Panc1 (cell line): ENCODE data around the gene SULT2A1.

Experiments
- POLR2AphosphoS5 ChIP-seq: IDR thresholded peaks from 2 replicates; pipeline ENCODE4 v1.6.1; 2012; ENCODE audit warnings: mild to moderate bottlenecking, low read depth, low read length, moderate library complexity
- TCF7L2 ChIP-seq: IDR thresholded peaks from 2 replicates; pipeline ENCODE4 v1.6.1; 2011; ENCODE audit warnings: mild to moderate bottlenecking, low read depth, low read length, inconsistent platforms
- TF ChIP-seq, protein P1 (sequence below): fragments of 450-650 bp; IDR thresholded peaks from 2 replicates; pipeline ENCODE4 v1.5.1; 2017; ENCODE audit warnings: mild to moderate bottlenecking
- TF ChIP-seq, protein P2 (sequence below), 2 experiments: IDR thresholded peaks; 2 replicates each; pipeline ENCODE4 v1.6.1; 2011 to 2012; ENCODE audit warnings: low read depth in 2 of 2, control low read depth in 1 of 2, low read length in 1 of 2, mild to moderate bottlenecking in 1 of 2, moderate library complexity in 1 of 2; ENCODE audit not compliant: insufficient read depth in 1 of 2

DNA sequence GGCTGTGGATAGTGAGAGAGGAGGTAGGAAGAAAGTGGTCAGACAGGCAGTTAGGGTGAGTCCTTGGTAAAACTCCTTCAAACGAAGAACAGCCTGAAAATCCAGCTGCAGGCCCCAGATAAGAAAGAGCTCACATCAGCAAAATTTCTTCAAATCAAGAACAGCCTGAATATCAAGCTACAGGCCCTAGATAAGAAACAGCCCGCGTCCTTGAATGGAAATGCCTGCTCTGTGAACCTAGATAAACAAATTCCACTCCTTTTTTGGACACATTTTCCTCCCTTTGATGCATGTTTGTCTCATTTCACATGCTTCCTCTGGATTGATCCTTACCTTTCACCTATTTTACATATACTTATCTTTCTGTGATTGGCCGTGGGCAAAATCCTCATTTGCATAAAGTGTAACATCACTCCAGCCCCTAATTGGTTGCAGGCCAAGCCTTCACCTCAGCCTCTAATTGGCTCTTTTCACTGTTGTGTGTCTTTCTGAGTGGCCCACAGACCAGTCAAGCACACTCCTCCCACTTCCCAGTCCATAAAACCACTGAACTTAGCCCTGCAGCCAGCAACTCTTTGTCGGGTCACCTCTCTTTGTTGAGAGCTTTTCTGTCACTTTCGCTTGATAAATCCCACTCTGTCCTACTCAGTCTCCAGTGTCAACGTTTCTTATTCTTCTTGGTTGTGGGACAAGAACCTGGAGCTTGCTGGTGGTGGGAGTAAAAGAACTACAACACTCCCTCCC is 6.0 kb upstream of the SULT2A1 start:
- TF ChIP-seq, protein P1, sequence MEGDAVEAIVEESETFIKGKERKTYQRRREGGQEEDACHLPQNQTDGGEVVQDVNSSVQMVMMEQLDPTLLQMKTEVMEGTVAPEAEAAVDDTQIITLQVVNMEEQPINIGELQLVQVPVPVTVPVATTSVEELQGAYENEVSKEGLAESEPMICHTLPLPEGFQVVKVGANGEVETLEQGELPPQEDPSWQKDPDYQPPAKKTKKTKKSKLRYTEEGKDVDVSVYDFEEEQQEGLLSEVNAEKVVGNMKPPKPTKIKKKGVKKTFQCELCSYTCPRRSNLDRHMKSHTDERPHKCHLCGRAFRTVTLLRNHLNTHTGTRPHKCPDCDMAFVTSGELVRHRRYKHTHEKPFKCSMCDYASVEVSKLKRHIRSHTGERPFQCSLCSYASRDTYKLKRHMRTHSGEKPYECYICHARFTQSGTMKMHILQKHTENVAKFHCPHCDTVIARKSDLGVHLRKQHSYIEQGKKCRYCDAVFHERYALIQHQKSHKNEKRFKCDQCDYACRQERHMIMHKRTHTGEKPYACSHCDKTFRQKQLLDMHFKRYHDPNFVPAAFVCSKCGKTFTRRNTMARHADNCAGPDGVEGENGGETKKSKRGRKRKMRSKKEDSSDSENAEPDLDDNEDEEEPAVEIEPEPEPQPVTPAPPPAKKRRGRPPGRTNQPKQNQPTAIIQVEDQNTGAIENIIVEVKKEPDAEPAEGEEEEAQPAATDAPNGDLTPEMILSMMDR, result no peak
- no peak for TF ChIP-seq POLR2AphosphoS5
- TF ChIP-seq, protein P2, sequence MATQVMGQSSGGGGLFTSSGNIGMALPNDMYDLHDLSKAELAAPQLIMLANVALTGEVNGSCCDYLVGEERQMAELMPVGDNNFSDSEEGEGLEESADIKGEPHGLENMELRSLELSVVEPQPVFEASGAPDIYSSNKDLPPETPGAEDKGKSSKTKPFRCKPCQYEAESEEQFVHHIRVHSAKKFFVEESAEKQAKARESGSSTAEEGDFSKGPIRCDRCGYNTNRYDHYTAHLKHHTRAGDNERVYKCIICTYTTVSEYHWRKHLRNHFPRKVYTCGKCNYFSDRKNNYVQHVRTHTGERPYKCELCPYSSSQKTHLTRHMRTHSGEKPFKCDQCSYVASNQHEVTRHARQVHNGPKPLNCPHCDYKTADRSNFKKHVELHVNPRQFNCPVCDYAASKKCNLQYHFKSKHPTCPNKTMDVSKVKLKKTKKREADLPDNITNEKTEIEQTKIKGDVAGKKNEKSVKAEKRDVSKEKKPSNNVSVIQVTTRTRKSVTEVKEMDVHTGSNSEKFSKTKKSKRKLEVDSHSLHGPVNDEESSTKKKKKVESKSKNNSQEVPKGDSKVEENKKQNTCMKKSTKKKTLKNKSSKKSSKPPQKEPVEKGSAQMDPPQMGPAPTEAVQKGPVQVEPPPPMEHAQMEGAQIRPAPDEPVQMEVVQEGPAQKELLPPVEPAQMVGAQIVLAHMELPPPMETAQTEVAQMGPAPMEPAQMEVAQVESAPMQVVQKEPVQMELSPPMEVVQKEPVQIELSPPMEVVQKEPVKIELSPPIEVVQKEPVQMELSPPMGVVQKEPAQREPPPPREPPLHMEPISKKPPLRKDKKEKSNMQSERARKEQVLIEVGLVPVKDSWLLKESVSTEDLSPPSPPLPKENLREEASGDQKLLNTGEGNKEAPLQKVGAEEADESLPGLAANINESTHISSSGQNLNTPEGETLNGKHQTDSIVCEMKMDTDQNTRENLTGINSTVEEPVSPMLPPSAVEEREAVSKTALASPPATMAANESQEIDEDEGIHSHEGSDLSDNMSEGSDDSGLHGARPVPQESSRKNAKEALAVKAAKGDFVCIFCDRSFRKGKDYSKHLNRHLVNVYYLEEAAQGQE (IDR thresholded peaks at IDR 0.05; ENCODE audit: insufficient read depth in 1 of 2, low read depth in 2 of 2, low read length in 1 of 2), result no peak
- TF ChIP-seq TCF7L2, result no peak
